K562 treated with DMSO at 1 percent for 12 hours (cell line): ENCODE results near the gene DUSP8. TPM values are rescaled to one million over a fixed set of nuclear protein-coding genes. Genes with fewer than 3 reads are reported as not detected.

Source experiments
- total RNA-seq: library from RNA; unstranded; fragments of 300-600 nt; gene quantifications from 2 replicates; pipeline ENCODE4 v1.2.3, GENCODE V29; 2022; ENCODE audit not compliant: insufficient read depth

Gene DUSP8
- 0.45 and 0.80 TPM in 2 replicates for total RNA-seq

GRCh38 chr11:1572197-1573076 is at the start of gene DUSP8:
Gene DUSP8 (minus strand): TSS chr11:1572271. CDS start chr11:1565826, 6,445 bp downstream.

GRCh38 chr11:1608363-1608762 is 36.3 kb upstream of the DUSP8 start, which contains the start of gene KRTAP5-3:
Gene KRTAP5-3 (minus strand): TSS chr11:1608463. CDS start chr11:1608385, 78 bp downstream.

GRCh38 chr11:1597994-1598380 is 25.9 kb upstream of the DUSP8 start, which contains the start of gene KRTAP5-2:
Gene KRTAP5-2 (minus strand): TSS chr11:1598294. CDS start chr11:1598250, 44 bp downstream.

GRCh38 chr11:1584661-1585370 is 12.7 kb upstream of the DUSP8 start, which contains the start of gene KRTAP5-1:
Gene KRTAP5-1 (minus strand): TSS chr11:1585283. CDS start chr11:1585249, 34 bp downstream.

Other genes starting within 250 kb of the DUSP8 start
- gene BRSK2, start 182.3 kb downstream of the DUSP8 start, total RNA-seq: 0.19 TPM in 1 of 2 replicates, not detected in the other
- 32.2 and 36.9 TPM in 2 replicates for gene MOB2, start 85.5 kb downstream of the DUSP8 start, total RNA-seq
- not detected in 2 replicates for gene KRTAP5-1, start 13.0 kb upstream of the DUSP8 start, total RNA-seq
- not detected in 2 replicates for gene KRTAP5-2, start 26.0 kb upstream of the DUSP8 start, total RNA-seq
- gene KRTAP5-3, start 36.2 kb upstream of the DUSP8 start, total RNA-seq: not detected in 2 replicates
- gene KRTAP5-4, start 49.9 kb upstream of the DUSP8 start, total RNA-seq: not detected in 2 replicates
- gene KRTAP5-5, start 57.5 kb upstream of the DUSP8 start, total RNA-seq: not detected in 2 replicates
- not detected in 2 replicates for gene KRTAP5-6, start 124.9 kb upstream of the DUSP8 start, total RNA-seq
- 0.41 TPM in 1 of 2 replicates, not detected in the other for gene IFITM10, start 178.3 kb upstream of the DUSP8 start, total RNA-seq
- 308 and 351 TPM in 2 replicates for gene CTSD, start 191.7 kb upstream of the DUSP8 start, total RNA-seq